Measurements from ENCODE around the gene ZDHHC11. TPM values are rescaled to one million over a fixed set of nuclear protein-coding genes. Genes with fewer than 3 reads are reported as not detected.

Gene ZDHHC11
- total RNA-seq, 1 experiment from 2014 or later: 17.0 TPM

GRCh38 chr5:759781-760362, 90.9 kb downstream of the ZDHHC11 start:
- H3K4me1 ChIP-seq (ENCODE audit: control insufficient read depth in 1 of 2, insufficient read depth in 2 of 2, low read length in 2 of 2): no peaks in the 10 kb centered on the region
- no peaks in the 10 kb centered on the region for H3K9me3 ChIP-seq (ENCODE audit: control insufficient read depth in 1 of 2, insufficient read depth in 1 of 2, low read depth in 1 of 2, low read length in 2 of 2)
- no peaks in the 10 kb centered on the region for H3K27me3 ChIP-seq (ENCODE audit: insufficient read depth, low read length)
- H3K27ac ChIP-seq (ENCODE audit: low read depth, low read length): no peak overlapping the region
- no peaks in the 10 kb centered on the region for H3K36me3 ChIP-seq (ENCODE audit: control insufficient read depth in 1 of 2, insufficient read depth in 2 of 2, low read length in 2 of 2)
- intact Hi-C loops (cut with micrococcal nuclease): no loop called here
- H3K79me2 ChIP-seq (ENCODE audit: insufficient read depth, low read length): no peaks in the 10 kb centered on the region
- no peak overlapping the region for H2AFZ ChIP-seq (ENCODE audit: low read depth, low read length, poor library complexity, severe bottlenecking)
- ChIA-PET RAD21 (ENCODE audit: low non-redundant PET in 1 of 2, low total read pairs in 2 of 2, uncharacterized antibody in 2 of 2, unreplicated experiment in 2 of 2) (no interaction called here), CTCF (no interaction called here), POLR2A (no interaction called here)
- no peak for DNase-seq (ENCODE audit: low read depth, low spot score)
- TF ChIP-seq SP1 (IDR thresholded peaks at IDR 0.05; ENCODE audit: low read depth) (no peak), JUND (IDR thresholded peaks at IDR 0.05) (no peak), CEBPB (IDR thresholded peaks at IDR 0.05; ENCODE audit: low read depth) (no peak), POLR2AphosphoS5 (IDR thresholded peaks at IDR 0.05; ENCODE audit: low read depth, low read length) (no peak), TCF7L2 (IDR thresholded peaks at IDR 0.05; ENCODE audit: borderline replicate concordance, extremely low read depth, insufficient read depth, insufficient read length) (no peak), ZFX (IDR thresholded peaks at IDR 0.05) (no peak), RAD21 (IDR thresholded peaks at IDR 0.05; ENCODE audit: low read depth) (no peak), CBX3 (IDR thresholded peaks at IDR 0.05; ENCODE audit: low read depth) (no peak), ZBTB33 (IDR thresholded peaks at IDR 0.05; ENCODE audit: extremely low read depth, insufficient replicate concordance, low read length) (no peak), ELF1 (IDR thresholded peaks at IDR 0.05; ENCODE audit: borderline replicate concordance, low read depth) (no peak), EZH2 (IDR thresholded peaks at IDR 0.05) (no peak), ATF3 (IDR thresholded peaks at IDR 0.05) (no peak), SRF (IDR thresholded peaks at IDR 0.05; ENCODE audit: low read depth) (no peak), EZH2phosphoT487 (IDR thresholded peaks at IDR 0.05; ENCODE audit: borderline replicate concordance) (no peak), POLR2A (IDR thresholded peaks at IDR 0.05; ENCODE audit: borderline replicate concordance, extremely low read depth, insufficient read depth, insufficient read length) (no peak), REST (IDR thresholded peaks at IDR 0.05; ENCODE audit: low read depth) (no peak), EGR1 (IDR thresholded peaks at IDR 0.05; ENCODE audit: low read depth) (no peak), CTCF (IDR thresholded peaks at IDR 0.05 in 2 of 3, conservative IDR thresholded peaks at IDR 0.05 in 1 of 3; ENCODE audit: borderline replicate concordance in 1 of 3, insufficient read depth in 1 of 3, low read depth in 2 of 3, low read length in 2 of 3) (no peak), YY1 (IDR thresholded peaks at IDR 0.05; ENCODE audit: extremely low read depth, insufficient replicate concordance, low read depth, low read length) (no peak)
- no peak overlapping the region for H3K4me2 ChIP-seq (ENCODE audit: low read length)
- no peak overlapping the region for H3K4me3 ChIP-seq (replicated peaks in 1 of 2; ENCODE audit: low read depth in 1 of 2, low read length in 2 of 2)
- H3K9ac ChIP-seq (ENCODE audit: low read length): no peak overlapping the region
- no peaks in the 10 kb centered on the region for H3K9me2 ChIP-seq (ENCODE audit: insufficient read depth)
- H4K20me1 ChIP-seq (ENCODE audit: insufficient read depth): no peaks in the 10 kb centered on the region
- ATAC-seq: no peak
- BruUV-seq (replicated peaks): no TSS peak
